Hematopoietic multipotent progenitor cell treated with erythropoietin and hydrocortisone succinate and interleukin-3 and kit ligand, for 6 days (in vitro differentiated cells): ENCODE measurements around the gene RAD51D.
"Not testable (repeated sequence)": the region's sequence is repeated elsewhere in the genome, so short reads cannot be mapped to it uniquely, and the experiment has no call there.

Experiments
- DNase-seq: peaks from one replicate; pipeline ENCODE4 v3.0.0-alpha.2; 2015

RAD51D gene

GRCh38 chr17:35119370-35120165 lies at the start of gene RAD51D:
Gene RAD51D, minus strand, starts transcription at chr17:35119860. Its CDS starts 247 bp downstream, at chr17:35119613.
- peak; percentile 88 for DNase-seq

- DNase-seq = no peak
These were observed 48.0 kb upstream of the RAD51D start for GRCh38 chr17:35167666-35168065.

- DNase-seq = no peak
These were observed 47.4 kb upstream of the RAD51D start for GRCh38 chr17:35167046-35167445.

- no peak for DNase-seq
These were observed 46.9 kb upstream of the RAD51D start for GRCh38 chr17:35166526-35166925.

GRCh38 chr17:35164716-35165115 lies 45.1 kb upstream of the RAD51D start:
- DNase-seq = no peak

- no peak for DNase-seq
These were observed 44.2 kb upstream of the RAD51D start for GRCh38 chr17:35163886-35164285.

GRCh38 chr17:35162755-35163154 lies 43.1 kb upstream of the RAD51D start:
- no peak for DNase-seq

- DNase-seq = peak; percentile 71
These were observed 41.7 kb upstream of the RAD51D start for GRCh38 chr17:35161281-35161761.

GRCh38 chr17:35160354-35161201 lies 40.9 kb upstream of the RAD51D start:
- DNase-seq = peak; percentile 9

- no peak for DNase-seq
These were observed 40.3 kb upstream of the RAD51D start for GRCh38 chr17:35159940-35160339.

GRCh38 chr17:35155246-35155645 lies 35.6 kb upstream of the RAD51D start:
- DNase-seq = no peak

- DNase-seq = no peak
These were observed 34.8 kb upstream of the RAD51D start for GRCh38 chr17:35154196-35155165.

- DNase-seq = no peak
These were observed 32.9 kb upstream of the RAD51D start for GRCh38 chr17:35152421-35153140.

- not testable (repeated sequence) for DNase-seq
These were observed 31.4 kb upstream of the RAD51D start for GRCh38 chr17:35151080-35151479.

GRCh38 chr17:35149941-35150340 lies 30.3 kb upstream of the RAD51D start:
- DNase-seq = no peak

- no peak for DNase-seq
These were observed 28.5 kb upstream of the RAD51D start for GRCh38 chr17:35148144-35148543.

- no peak for DNase-seq
These were observed 27.8 kb upstream of the RAD51D start, which contains the start of gene UNC45B for GRCh38 chr17:35147375-35147905. Gene UNC45B, plus strand, starts transcription at chr17:35147817. Its CDS starts 447 bp downstream, at chr17:35148264.

- DNase-seq = no peak
These were observed 26.7 kb upstream of the RAD51D start for GRCh38 chr17:35146214-35146833.

GRCh38 chr17:35144840-35145239 lies 25.2 kb upstream of the RAD51D start:
- no peak for DNase-seq

- DNase-seq = no peak
These were observed 22.8 kb upstream of the RAD51D start for GRCh38 chr17:35142467-35142796.
